ENCODE results near the gene ATP11C. TPM values are rescaled to one million over a fixed set of nuclear protein-coding genes. Genes with fewer than 3 reads are reported as not detected.
"Not testable (repeated sequence)": the region's sequence is repeated elsewhere in the genome, so short reads cannot be mapped to it uniquely, and the experiment has no call there.

ATP11C gene
- total RNA-seq, 5 donors from 2014 or later (not counting 1 experiment from before 2014, with no cell fraction given), result 18.4 to 27.1 (median 23.1) TPM

GRCh38 chrX:139702658-139703057 lies 230.2 kb downstream of the ATP11C start:
- H3K4me1 ChIP-seq (ENCODE audit: control insufficient read depth in 1 of 2, extremely low read depth in 1 of 2, insufficient read depth in 2 of 2, low read length in 2 of 2), result no peaks in the 10 kb centered on the region
- Mint-ChIP-seq H3K4me1 (no peaks in the 10 kb centered on the region), H3K4me3 (no peak overlapping the region), H3K27me3 (peaks cover 0 to 9% of the 10 kb centered on the region in 2 donors), H3K9me3 (no peaks in the 10 kb centered on the region), H3K27ac (no peak overlapping the region), H3K36me3 (peaks cover 3% of the 10 kb centered on the region)
- DNase-seq (no peak), ATAC-seq (replicated peaks in 1 of 4) (no peak)
- H3K4me3 ChIP-seq (ENCODE audit: control insufficient read depth in 1 of 2, extremely low read depth in 1 of 2, low read length in 1 of 2), result no peak overlapping the region
- no peaks in the 10 kb centered on the region for H3K27me3 ChIP-seq (replicated peaks in 1 of 2; ENCODE audit: control insufficient read depth in 2 of 2, extremely low read depth in 1 of 2, insufficient read depth in 2 of 2, low read length in 1 of 2)
- no peak overlapping the region for H3K27ac ChIP-seq (ENCODE audit: low read length)
- H3K9me3 ChIP-seq, result no peaks in the 10 kb centered on the region
- POLR2A ChIA-PET, result interaction anchor here in 1 of 2 donors (0.6 kb wide), 1 partner anchor 134 kb away, joined by 3 read pairs; no protein-coding TSS in a partner anchor
- no CpG with 5 or more reads among the region's 3 CpGs for WGBS (ENCODE audit: insufficient coverage)
- no peaks in the 10 kb centered on the region for H3K36me3 ChIP-seq (ENCODE audit: control insufficient read depth in 2 of 2, extremely low read depth in 1 of 2, insufficient read depth in 1 of 2, low read length in 1 of 2)
- CTCF ChIA-PET, result no interaction called here

GRCh38 chrX:139692908-139693307 lies 239.9 kb downstream of the ATP11C start:
- Histone ChIP-seq H3K4me1 (ENCODE audit: control insufficient read depth in 1 of 2, extremely low read depth in 1 of 2, insufficient read depth in 2 of 2, low read length in 2 of 2) (peaks cover 0 to 2% of the 10 kb centered on the region in 2 experiments), H3K27ac (ENCODE audit: low read length) (no peak overlapping the region), H3K9me3 (no peaks in the 10 kb centered on the region), H3K4me3 (ENCODE audit: control insufficient read depth in 1 of 2, extremely low read depth in 1 of 2, low read length in 1 of 2) (no peak overlapping the region), H3K27me3 (replicated peaks in 1 of 2; ENCODE audit: control insufficient read depth in 2 of 2, extremely low read depth in 1 of 2, insufficient read depth in 2 of 2, low read length in 1 of 2) (peaks cover 2 to 18% of the 10 kb centered on the region in 2 experiments), H3K36me3 (ENCODE audit: control insufficient read depth in 2 of 2, extremely low read depth in 1 of 2, insufficient read depth in 1 of 2, low read length in 1 of 2) (no peaks in the 10 kb centered on the region)
- DNase-seq (no peak), ATAC-seq (replicated peaks in 1 of 4) (no peak)
- H3K36me3 Mint-ChIP-seq, result peaks cover 3% of the 10 kb centered on the region
- no peak overlapping the region for H3K4me3 Mint-ChIP-seq
- POLR2A ChIA-PET, result no interaction called here
- peaks cover 17% of the 10 kb centered on the region in 2 donors for H3K27me3 Mint-ChIP-seq
- H3K9me3 Mint-ChIP-seq, result no peaks in the 10 kb centered on the region
- peaks cover 4 to 6% (median 5%) of the 10 kb centered on the region in 3 donors for H3K4me1 Mint-ChIP-seq
- H3K27ac Mint-ChIP-seq, result no peak overlapping the region
- WGBS (ENCODE audit: insufficient coverage), result no CpG with 5 or more reads among the region's 8 CpGs
- CTCF ChIA-PET, result no interaction called here

- Histone ChIP-seq H3K4me1 (ENCODE audit: control insufficient read depth in 1 of 2, extremely low read depth in 1 of 2, insufficient read depth in 2 of 2, low read length in 2 of 2) (peaks cover 0 to 2% of the 10 kb centered on the region in 2 experiments), H3K9me3 (no peaks in the 10 kb centered on the region), H3K27ac (ENCODE audit: low read length) (no peak overlapping the region), H3K27me3 (replicated peaks in 1 of 2; ENCODE audit: control insufficient read depth in 2 of 2, extremely low read depth in 1 of 2, insufficient read depth in 2 of 2, low read length in 1 of 2) (peaks cover 2 to 18% of the 10 kb centered on the region in 2 experiments), H3K4me3 (ENCODE audit: control insufficient read depth in 1 of 2, extremely low read depth in 1 of 2, low read length in 1 of 2) (no peak overlapping the region), H3K36me3 (ENCODE audit: control insufficient read depth in 2 of 2, extremely low read depth in 1 of 2, insufficient read depth in 1 of 2, low read length in 1 of 2) (no peaks in the 10 kb centered on the region)
- Mint-ChIP-seq H3K9me3 (no peaks in the 10 kb centered on the region), H3K4me1 (peaks cover 4 to 6% (median 5%) of the 10 kb centered on the region in 3 donors), H3K4me3 (no peak overlapping the region), H3K27ac (no peak overlapping the region), H3K27me3 (peaks cover 17 to 20% of the 10 kb centered on the region in 2 donors), H3K36me3 (peaks cover 3% of the 10 kb centered on the region)
- DNase-seq (no peak), ATAC-seq (replicated peaks in 1 of 4) (no peak)
- POLR2A ChIA-PET, result no interaction called here
- CTCF ChIA-PET, result no interaction called here
- WGBS (ENCODE audit: insufficient coverage), result 47% methylated on average over 8 of the region's 11 CpGs
Measured at GRCh38 chrX:139692506-139692849, 240.4 kb downstream of the ATP11C start.

- CTCF ChIA-PET, result interaction anchor here in 1 of 2 donors (0.6 kb wide), 1 partner anchor 371 kb away, joined by 3 read pairs; no protein-coding TSS in a partner anchor
- Histone ChIP-seq H3K4me3 (ENCODE audit: control insufficient read depth in 1 of 2, extremely low read depth in 1 of 2, low read length in 1 of 2) (no peak overlapping the region), H3K27me3 (replicated peaks in 1 of 2; ENCODE audit: control insufficient read depth in 2 of 2, extremely low read depth in 1 of 2, insufficient read depth in 2 of 2, low read length in 1 of 2) (peaks cover 2 to 18% of the 10 kb centered on the region in 2 experiments), H3K9me3 (no peaks in the 10 kb centered on the region), H3K4me1 (ENCODE audit: control insufficient read depth in 1 of 2, extremely low read depth in 1 of 2, insufficient read depth in 2 of 2, low read length in 2 of 2) (peaks cover 0 to 2% of the 10 kb centered on the region in 2 experiments), H3K36me3 (ENCODE audit: control insufficient read depth in 2 of 2, extremely low read depth in 1 of 2, insufficient read depth in 1 of 2, low read length in 1 of 2) (no peaks in the 10 kb centered on the region), H3K27ac (ENCODE audit: low read length) (no peak overlapping the region)
- Mint-ChIP-seq H3K4me3 (no peak overlapping the region), H3K27ac (no peak overlapping the region), H3K36me3 (peaks cover 3% of the 10 kb centered on the region), H3K4me1 (peaks cover 4 to 6% (median 5%) of the 10 kb centered on the region in 3 donors), H3K27me3 (peaks cover 17 to 21% of the 10 kb centered on the region in 2 donors), H3K9me3 (no peaks in the 10 kb centered on the region)
- 10% methylated on average over 28 of the region's 52 CpGs for WGBS (ENCODE audit: insufficient coverage)
- POLR2A ChIA-PET, result no interaction called here
- ATAC-seq (replicated peaks in 1 of 4), result no peak
- no peak for DNase-seq
Measured at GRCh38 chrX:139691843-139692505, 240.9 kb downstream of the ATP11C start.

GRCh38 chrX:139691493-139691842 lies 241.4 kb downstream of the ATP11C start:
- ATAC-seq (replicated peaks in 1 of 4) (no peak), DNase-seq (no peak)
- H3K27ac Mint-ChIP-seq, result no peak overlapping the region
- ChIA-PET CTCF (interaction anchor here in 1 of 2 donors (0.6 kb wide), 1 partner anchor 371 kb away, joined by 3 read pairs; no protein-coding TSS in a partner anchor), POLR2A (no interaction called here)
- H3K27me3 Mint-ChIP-seq, result peaks cover 17 to 21% of the 10 kb centered on the region in 2 donors
- H3K4me1 Mint-ChIP-seq, result peaks cover 4 to 6% (median 5%) of the 10 kb centered on the region in 3 donors
- Histone ChIP-seq H3K36me3 (ENCODE audit: control insufficient read depth in 2 of 2, extremely low read depth in 1 of 2, insufficient read depth in 1 of 2, low read length in 1 of 2) (no peaks in the 10 kb centered on the region), H3K4me1 (ENCODE audit: control insufficient read depth in 1 of 2, extremely low read depth in 1 of 2, insufficient read depth in 2 of 2, low read length in 2 of 2) (peaks cover 0 to 2% of the 10 kb centered on the region in 2 experiments), H3K4me3 (ENCODE audit: control insufficient read depth in 1 of 2, extremely low read depth in 1 of 2, low read length in 1 of 2) (no peak overlapping the region), H3K27ac (ENCODE audit: low read length) (no peak overlapping the region), H3K9me3 (no peaks in the 10 kb centered on the region), H3K27me3 (replicated peaks in 1 of 2; ENCODE audit: control insufficient read depth in 2 of 2, extremely low read depth in 1 of 2, insufficient read depth in 2 of 2, low read length in 1 of 2) (peaks cover 2 to 18% of the 10 kb centered on the region in 2 experiments)
- no peaks in the 10 kb centered on the region for H3K9me3 Mint-ChIP-seq
- no peak overlapping the region for H3K4me3 Mint-ChIP-seq
- WGBS (ENCODE audit: insufficient coverage), result 0% methylated on average over 6 of the region's 23 CpGs
- peaks cover 3% of the 10 kb centered on the region for H3K36me3 Mint-ChIP-seq

- H3K27me3 Mint-ChIP-seq; ATAC-seq (replicated peaks in 1 of 4); H3K4me3 Mint-ChIP-seq; DNase-seq; H3K27ac ChIP-seq (ENCODE audit: low read length); H3K9me3 ChIP-seq; H3K27me3 ChIP-seq (replicated peaks in 1 of 2; ENCODE audit: control insufficient read depth in 2 of 2, extremely low read depth in 1 of 2, insufficient read depth in 2 of 2, low read length in 1 of 2); H3K36me3 ChIP-seq (ENCODE audit: control insufficient read depth in 2 of 2, extremely low read depth in 1 of 2, insufficient read depth in 1 of 2, low read length in 1 of 2); H3K4me1 ChIP-seq (ENCODE audit: control insufficient read depth in 1 of 2, extremely low read depth in 1 of 2, insufficient read depth in 2 of 2, low read length in 2 of 2); H3K4me1 Mint-ChIP-seq; POLR2A ChIA-PET; H3K36me3 Mint-ChIP-seq; H3K27ac Mint-ChIP-seq; H3K4me3 ChIP-seq (ENCODE audit: control insufficient read depth in 1 of 2, extremely low read depth in 1 of 2, low read length in 1 of 2); CTCF ChIA-PET: not testable (repeated sequence)
- no CpG with 5 or more reads among the region's 7 CpGs for WGBS (ENCODE audit: insufficient coverage)
- H3K9me3 Mint-ChIP-seq, result peaks cover 0 to 15% (median 0%) of the 10 kb centered on the region in 3 donors
Measured at GRCh38 chrX:139685175-139685574, 247.7 kb downstream of the ATP11C start.

All from T-cell (primary cell).